ENCODE data around the gene CPXM1.
A peak's percentile ranks its signal among the peaks of the same experiment; 100 is the strongest.
"Not testable (repeated sequence)": the region's sequence is repeated elsewhere in the genome, so short reads cannot be mapped to it uniquely, and the experiment has no call there.

Gene CPXM1

DNA sequence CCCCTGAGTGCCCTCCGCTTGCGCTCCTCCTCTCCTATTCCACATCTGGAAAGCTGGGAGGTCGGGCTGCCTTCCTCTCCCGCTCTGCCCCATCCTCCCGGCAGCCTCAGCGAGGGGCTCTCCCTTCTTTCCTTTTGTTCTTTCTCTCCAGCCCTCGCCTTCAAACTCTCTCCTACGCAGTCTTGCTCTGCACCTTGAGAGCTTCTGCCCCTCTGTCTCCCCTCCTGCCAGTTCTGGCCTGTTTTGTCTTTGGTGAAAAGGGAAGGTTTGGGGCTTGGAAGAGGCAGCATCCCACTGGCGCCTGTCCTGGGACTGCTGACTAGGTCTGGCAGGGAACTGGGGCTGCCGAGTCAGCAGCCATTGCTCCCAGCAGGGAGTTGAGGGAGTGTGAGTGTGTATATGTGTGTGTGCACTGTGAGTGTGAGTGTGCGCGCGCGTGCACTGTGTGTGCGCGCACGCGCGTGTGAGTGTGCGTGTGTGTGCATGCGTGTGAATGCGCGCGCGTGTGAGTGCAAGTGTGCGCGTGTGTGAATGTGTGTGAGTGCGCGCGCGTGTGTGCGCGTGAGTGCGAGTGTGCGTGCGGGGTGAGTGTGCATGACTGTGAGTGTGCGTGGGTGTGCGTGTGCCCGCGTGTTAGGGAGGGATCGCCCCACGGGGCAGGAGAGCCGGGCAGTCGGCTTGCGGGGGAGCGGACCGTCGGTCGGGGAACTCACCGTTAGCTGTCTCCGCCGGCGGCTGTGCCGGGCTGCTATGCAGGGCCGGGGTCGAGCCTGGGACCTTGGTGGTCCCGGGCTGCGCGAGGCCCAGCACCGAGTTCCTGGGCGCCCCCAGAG, 523 bp downstream of the CPXM1 start:
- peak; percentile 22 for DNase-seq

DNA sequence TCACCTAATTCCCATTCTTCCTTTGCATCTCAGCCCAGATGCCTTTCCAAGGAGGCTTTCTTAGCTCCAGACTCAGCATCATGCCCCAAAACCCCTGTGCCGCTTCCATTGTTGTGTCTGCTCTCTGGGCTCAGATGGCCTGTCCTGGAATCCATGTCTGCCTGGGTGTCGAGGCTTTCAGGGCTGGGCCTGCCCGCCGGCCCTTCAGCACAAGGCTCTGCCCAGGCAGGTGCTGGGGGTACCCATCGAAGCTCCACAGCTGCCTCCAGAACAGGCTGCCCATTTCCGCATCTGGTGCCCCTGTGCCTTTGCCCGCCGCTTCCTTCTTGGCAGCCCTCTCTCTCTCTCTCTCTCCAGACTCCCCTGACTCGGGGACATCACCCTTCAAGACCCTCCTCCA, 1.2 kb downstream of the CPXM1 start:
- DNase-seq, result no peak

- DNase-seq, result no peak
Measured at GRCh38 chr20:2798814-2799213, 1.6 kb downstream of the CPXM1 start.

- DNase-seq, result no peak
Measured at GRCh38 chr20:2798095-2798805, 2.2 kb downstream of the CPXM1 start.

- DNase-seq, result no peak
Measured at GRCh38 chr20:2797136-2797983, 3.1 kb downstream of the CPXM1 start.

DNA sequence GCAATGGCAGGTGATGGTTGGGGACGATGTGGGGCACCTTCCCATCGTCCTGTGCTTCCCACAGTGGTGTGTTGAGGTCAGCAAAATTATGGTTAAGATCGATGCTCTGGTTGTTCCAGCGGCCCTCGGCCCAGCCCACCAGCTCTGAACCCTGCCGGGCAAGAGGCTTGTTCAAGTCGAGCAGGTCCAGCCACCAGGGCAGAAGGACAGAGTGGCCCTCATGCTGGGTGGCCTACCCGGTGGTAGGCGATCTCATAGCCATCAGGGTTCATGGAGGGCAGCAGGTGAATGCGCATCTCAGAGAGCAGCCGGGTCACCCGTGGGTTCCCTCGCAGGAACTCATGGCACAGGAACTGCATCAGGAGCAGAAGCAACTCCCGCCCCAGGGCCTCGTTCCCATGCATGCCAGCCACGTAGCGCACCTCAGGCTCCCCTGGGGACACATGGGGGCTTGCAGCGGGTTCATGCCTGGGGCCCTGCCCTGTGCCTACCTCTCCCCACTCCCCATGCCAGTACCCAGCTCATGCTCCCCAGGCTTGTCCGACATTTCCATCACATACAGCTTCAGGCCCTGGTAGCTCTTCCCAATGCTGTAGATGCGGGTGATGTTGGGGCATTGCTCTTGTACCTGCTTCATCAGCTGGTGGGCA, 4.3 kb downstream of the CPXM1 start:
- DNase-seq, result no peak

DNA sequence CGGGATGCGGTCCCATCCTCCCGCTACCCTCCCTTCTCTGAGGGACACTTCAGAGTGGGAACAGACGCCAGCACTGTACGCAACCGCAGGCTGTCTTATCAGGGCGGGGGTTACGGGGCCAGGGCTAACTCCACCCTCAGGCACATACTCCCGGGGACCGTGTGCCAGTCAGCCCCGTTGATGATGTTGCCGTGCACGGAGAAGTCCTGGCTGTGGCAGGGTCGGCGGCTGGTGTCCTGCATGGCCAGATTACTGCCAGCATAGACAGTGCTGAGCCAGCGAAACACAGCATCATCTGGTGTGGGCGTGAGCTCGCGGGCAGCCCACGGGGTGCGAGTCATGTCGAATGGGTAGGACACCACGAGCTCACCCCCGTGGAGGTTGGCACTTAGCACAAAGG, 5.0 kb downstream of the CPXM1 start:
- DNase-seq, result no peak

DNA sequence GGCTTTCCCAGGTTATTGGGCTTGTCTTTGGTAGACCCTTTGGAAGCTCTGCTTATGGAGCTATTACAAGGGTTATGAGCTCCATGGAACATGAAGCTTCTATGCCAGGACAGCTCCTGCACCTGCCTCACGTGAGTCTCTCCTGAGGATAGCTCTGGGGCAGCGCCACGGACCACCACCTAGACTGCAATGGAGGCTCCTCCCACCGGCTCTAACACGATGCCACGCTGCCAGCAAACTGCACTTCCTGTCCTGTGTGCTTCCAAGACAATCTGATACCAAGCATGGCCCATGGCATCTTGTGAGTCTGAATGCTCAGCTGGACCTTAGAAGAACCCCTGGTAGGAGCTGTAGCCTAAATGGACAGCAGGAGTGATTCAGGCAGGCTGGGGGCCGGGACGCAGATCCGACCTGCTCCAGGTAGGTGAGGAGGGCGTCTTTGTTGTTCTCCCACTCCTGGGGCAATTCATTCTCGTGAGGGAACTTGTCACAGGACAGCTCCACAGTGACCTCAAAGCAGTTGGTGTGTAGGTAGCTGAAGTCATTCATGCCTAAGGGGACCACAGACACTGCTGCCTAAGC, 5.5 kb downstream of the CPXM1 start:
- no peak for DNase-seq

- no peak for DNase-seq
Measured at GRCh38 chr20:2794202-2794748, 6.2 kb downstream of the CPXM1 start.

DNA sequence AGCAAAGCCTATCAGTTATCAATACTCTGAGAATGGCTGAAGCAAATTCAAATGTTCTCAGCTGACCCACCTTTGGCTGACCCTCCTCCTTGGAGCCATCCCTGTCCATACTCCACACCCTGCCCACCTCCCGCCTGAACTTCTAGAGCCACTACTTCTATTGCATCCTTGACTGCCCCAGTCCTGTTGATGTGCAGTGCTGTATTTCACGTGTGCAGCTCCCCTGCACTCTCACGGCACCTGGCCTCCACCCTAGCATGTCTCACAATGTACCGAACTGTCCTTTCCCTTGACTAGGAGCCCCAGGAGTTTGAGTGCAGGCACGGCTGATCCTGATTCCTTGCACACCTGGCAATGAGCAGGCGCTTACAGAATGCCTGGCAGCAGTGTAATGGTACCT, 7.0 kb downstream of the CPXM1 start:
- DNase-seq, result no peak

DNA sequence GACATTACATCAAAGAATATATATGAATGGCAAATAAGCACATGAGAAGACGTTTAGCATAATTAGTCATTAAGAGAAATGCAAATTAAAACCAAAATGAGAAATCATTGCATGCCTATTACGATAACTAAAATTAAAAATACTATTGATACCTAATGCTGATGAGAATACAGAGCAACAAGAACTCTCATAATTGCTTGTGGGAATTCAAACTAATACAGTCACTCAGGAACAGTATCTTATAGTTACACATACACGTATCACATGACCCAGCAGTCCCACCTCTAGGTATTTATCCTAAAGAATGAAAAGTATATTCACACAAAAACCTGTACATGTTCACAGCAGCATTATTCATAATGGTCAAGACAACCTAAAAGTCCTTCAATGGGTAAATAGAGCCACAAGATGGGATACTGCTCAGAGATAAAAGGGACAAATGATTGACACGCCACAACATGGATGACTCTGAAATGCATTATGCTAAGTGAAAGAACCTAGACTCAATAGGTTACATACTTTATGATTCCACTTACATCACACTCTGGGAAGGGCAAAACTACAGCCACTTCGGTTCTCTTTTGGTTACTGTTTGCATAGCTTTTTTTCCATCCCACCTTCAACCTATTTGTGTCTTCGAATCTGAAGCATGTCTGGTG, 16.4 kb downstream of the CPXM1 start:
- DNase-seq, result no peak

- DNase-seq, result no peak
Measured at GRCh38 chr20:2780948-2781347, 19.5 kb downstream of the CPXM1 start.

- no peak for DNase-seq
Measured at GRCh38 chr20:2778602-2779321, 21.7 kb downstream of the CPXM1 start.

GRCh38 chr20:2775139-2775538, 25.3 kb downstream of the CPXM1 start:
- peak; percentile 35 for DNase-seq

GRCh38 chr20:2773812-2774211, 26.6 kb downstream of the CPXM1 start:
- DNase-seq, result no peak

DNA sequence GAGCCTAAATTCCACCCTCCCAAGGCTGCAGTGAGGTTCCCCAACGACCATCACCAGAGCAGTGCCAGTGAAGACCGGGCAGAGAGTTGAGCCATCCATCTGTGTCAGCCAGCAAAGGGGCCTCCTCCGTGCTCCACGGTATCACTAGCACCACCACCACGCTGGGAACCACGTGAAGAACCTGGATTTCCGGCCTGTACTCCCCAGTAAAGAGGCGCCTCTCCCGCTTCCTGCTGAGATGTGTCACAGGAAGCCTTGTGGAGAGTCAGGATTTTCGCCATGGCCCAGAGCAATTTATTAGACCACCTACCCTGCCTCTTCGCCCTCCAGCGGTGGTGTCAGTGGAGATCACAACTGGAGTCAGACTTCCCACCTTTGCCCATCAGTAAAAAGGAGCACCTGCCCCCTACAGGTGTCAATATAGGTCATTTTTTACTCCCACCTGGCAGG, 28.8 kb downstream of the CPXM1 start:
- no peak for DNase-seq

GRCh38 chr20:2770091-2770490, 30.3 kb downstream of the CPXM1 start:
- DNase-seq, result not testable (repeated sequence)

DNA sequence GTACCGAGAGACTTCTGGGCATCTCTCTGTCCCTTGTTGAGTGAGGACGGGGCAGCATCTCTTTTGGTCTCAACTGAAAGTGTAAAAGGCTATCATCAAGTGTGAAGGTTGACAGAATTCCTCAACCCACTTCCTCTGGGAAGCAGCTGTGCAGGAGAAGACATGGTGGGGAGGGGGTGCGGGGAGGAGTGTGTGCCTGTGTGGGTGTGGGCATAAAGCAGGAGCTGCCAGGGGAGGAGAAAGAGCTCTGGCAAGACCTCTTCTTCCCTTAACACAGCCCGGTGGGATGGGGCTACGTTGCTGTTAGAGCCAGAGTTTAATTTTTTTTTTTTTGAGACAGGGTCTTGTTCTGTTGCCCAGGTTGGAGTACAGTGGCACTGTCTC, 31.8 kb downstream of the CPXM1 start:
- no peak for DNase-seq

- peak; percentile 43 for DNase-seq
Measured at GRCh38 chr20:2767768-2768631, 32.4 kb downstream of the CPXM1 start.

- no peak for DNase-seq
Measured at GRCh38 chr20:2763186-2763585, 37.2 kb downstream of the CPXM1 start.
